Activated CD4-positive, alpha-beta T cell treated with anti-CD3 and anti-CD28 coated beads, Interleukin-2, Interleukin-4, amounts not matched to agents 100 ng/mL and 50 ng/mL, durations not matched to agents 16 hours and 8 hours (primary cell): ENCODE measurements around the gene GIMAP1.

Experiments used
- DNase-seq: peaks from one replicate; pipeline ENCODE4 v3.0.0-alpha.2; 2020; ENCODE audit warnings: low spot score

GIMAP1 gene

DNA sequence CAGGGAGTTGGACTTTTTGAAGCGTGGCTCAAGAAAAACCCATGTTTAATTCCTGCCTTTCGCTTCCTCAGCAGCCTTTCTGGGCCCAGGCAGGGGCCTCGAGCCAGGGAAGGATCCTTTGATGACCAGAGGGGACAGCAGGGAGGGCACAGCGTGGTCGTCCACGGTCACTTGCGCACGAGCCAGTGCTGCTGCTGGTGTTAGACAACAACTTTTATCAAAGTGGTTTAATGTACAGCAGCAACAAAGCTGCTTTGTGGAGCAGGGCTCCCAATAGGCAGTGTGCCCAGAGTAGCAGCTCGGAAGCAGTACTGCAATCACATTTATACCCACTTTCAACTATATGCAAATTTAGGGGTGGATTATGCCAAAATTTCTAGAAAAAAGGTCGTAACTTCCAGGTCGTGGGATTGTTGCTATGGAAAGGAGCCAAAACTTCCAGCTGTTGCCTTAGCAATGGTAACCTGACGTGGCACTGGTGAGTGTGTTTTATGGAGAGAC is 6.1 kb downstream of the GIMAP1 start:
- DNase-seq, result no peak

DNA sequence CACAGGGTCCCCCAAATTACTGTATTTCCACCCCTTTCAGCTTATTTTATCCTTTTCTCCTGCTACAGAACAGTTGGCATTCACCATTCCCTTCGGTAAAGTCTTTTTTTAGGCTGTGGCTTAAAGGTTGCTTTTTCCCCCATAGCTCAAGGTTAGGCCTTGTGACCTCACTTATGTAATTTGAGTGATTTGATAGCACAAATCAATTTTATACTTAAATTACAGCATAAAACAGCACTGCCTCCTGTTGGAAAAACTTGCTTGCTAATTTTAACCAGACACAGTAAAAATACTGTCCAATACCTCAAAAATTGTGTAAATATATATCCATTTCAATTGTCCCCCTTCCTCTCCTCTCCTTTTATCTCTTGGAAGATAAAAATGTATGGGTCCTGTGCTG is 7.1 kb downstream of the GIMAP1 start:
- DNase-seq, result no peak

DNA sequence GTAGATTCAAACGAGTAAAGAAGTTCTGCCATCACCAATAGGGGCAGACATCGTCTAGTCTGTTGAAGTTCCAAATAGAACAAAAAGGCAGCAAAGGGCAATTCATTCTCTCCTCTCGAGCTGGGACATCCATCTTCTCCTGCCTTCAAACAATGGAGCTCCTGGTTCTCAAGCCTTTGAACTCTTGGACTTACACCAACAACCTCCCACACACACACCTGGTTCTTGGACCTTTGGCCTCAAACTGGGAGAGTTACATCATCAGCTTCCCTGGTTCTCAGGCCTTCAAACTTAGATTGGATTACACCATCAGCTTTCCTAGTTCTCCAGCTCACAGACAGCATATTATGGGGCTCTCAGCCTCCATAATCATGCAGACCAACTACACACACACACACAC is 11.0 kb downstream of the GIMAP1 start:
- DNase-seq, result no peak

DNA sequence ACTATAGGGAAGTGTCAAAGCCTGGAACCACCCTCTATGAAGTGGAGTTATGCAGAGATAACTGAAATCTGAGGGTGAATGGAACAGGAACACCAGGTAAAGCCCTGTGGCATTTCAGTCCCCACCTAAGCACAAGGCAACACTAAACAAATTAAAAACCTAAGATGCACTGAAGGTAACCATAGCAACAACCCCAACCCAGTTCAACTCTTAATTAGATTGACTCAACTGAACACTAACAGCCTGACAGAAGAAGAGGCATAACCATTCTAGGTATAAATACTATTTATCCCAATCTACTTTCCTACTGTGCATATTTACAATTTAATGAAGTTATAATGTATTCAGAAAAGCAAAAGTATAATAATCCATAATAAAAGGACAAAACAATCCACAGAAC is 11.6 kb downstream of the GIMAP1 start:
- DNase-seq, result no peak

DNA sequence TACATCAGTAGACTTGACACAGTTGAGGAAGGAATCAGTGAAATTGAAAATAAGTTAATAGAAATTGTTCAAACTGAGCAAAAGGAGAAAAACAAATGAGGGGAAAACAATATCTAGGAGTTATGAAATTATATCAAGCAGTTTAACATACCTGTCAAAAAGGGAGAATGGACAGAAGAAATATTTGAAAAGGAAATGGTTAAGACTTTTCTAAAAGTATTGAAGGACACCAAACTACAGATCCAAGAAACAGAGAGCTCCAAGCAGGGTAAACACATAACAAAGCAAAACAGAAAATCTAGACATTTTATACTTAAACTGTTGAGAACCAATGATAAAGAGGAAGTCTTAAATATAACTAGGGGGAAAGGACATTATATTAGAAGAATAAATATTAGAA is 12.2 kb downstream of the GIMAP1 start:
- no peak for DNase-seq

DNA sequence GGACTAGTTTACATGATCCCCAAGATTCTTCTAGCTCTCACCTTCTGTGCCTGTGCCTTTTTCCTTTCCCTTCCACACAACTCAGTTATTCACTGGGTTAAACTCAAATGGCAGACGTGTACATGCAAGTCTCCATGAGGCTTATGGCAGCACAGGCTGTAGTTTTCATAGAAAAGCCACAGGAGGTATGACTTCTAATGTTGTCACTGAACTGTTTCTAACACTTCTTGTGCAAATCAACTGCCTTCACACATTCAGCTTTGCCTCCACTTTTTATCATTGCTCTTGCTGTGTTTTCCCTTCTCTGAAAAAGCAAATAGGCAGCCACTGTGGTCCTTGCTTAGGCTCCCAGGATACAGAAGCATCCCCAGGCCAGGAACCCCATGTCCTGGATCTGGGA is 15.5 kb downstream of the GIMAP1 start:
- DNase-seq, result no peak

DNA sequence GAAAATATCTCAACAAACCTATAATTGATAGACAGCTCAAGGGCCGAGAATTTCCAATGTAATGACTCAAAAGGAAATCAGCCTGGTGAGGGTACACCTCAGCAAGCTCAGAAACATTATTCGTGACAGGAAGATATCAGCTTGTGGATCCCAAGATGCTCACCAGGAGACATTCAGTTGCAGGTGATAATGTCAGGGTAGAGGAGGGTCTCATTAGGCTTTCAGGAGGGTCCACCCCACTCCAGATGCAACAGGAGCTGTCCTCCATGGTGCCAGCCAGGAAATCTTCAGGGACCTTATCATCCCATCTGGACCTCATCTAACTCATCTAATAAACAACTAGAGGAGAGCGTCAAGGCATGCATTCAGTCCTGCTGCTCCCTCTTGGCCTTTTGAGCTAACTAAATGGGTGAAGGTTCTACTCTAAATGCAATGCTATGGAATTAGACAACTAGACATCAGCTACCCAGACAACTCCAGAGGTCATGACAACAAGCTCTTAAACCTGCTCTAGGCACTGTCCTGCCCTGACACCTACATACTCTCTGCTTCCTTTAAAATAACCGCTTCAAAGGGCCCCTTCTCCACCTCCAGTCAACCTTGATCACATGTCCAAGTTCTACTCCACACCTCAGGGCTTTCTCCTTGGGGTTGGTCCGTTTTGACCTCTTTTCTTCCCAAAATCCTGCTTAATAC is 16.5 kb downstream of the GIMAP1 start:
- no peak for DNase-seq

DNA sequence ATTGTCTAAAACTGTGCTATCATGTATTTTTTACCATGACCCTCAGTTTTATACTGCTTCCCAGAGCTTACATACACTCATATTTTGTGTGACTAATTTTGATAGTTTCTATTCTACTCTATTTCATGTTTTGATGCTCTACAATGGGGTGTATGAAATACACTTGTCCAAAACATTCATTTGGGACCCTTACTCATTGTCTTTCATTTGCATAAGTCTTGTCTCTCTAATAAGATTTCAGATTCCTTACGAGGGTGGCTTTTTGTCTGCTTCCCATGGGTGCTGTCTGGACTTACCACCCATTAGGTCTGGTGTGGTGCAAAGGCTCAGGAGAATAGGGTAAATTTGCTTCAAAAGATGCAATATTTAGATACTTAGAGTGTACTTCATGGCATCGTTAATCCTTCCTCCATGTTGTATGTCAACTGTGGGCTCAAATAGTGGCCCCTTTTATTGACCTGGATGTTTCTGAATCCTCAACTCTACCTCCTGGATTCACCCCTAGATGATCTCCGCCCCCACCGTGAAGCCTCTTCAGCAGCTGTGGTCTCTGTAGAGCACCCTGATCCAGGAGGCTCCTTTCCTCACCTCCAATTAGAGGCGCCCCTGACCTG is 17.2 kb downstream of the GIMAP1 start:
- peak; percentile 58 for DNase-seq

DNA sequence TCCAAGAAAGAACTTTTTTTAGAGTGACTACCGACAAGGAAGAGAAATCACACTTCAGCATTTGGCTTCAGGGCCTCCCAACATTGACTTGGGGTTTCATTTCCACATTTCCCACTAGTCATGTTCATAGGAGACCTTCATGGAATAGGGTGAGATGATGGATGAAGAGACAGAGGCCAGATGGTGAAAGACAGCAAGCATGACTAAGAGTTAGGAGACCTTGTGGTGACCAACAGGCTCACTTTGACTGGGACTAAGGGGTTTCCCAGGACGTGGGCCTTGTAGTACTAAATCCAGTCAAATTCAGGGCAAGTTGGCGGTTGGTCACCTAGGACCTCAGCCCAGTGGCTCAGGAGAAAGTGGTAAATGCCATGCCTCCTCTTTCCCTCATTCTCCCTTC is 17.8 kb downstream of the GIMAP1 start:
- peak; percentile 68 for DNase-seq

DNA sequence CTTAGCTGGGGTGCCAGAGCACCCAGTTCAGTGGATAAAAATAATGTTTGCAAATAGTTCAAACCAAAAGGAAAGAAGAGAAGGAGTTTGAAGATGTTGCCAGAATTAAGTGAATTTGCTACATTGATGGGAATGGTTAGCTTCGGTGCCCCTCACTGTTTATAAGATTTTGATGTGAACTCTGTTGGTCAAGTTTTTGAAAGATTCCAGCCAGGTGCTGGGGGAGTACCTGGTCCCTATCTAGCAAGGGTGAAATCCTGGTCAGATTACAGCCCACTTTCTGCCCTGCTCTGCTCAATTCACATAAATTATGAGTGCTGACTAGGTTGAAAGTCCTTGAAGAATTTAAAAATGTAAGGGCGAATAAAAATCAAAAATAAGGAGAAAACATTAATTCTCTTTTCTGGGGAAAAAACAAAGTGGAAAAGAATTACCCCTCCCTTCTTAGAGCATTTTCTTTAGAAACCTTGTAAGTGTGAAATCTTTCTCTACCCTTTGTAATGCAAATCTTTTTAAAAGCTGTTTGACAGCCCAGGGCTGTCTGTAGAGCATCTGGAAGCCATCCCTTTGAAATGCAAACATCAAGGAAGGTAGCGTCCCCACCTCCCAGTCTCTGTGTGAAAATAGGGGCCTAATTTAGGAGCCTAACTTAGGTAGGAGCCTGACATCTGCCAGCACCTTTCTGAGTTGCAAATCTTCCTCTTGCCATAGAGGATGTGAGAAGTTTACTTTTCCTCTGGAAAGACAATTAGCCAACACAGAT is 19.4 kb downstream of the GIMAP1 start:
- DNase-seq, result no peak

DNA sequence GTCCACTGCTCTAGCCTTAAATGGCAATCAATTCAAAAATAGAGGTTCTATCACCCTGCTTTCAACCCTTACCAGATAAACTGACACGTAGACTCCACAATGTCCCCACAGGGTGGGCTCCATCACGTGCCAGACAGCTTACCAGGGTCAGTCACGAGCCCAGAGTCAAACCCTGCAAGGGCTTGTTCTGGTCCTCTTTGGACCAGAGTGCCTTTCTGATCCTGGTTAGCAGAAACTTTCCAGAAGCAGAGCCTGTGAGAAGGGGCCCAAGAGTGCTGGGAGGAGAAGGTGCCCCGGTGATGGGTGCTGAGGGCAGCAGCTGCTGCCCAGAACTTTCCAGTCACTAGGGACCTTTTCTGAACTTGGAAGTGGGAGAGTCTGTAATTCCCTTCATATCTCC is 20.5 kb downstream of the GIMAP1 start:
- DNase-seq, result no peak

DNA sequence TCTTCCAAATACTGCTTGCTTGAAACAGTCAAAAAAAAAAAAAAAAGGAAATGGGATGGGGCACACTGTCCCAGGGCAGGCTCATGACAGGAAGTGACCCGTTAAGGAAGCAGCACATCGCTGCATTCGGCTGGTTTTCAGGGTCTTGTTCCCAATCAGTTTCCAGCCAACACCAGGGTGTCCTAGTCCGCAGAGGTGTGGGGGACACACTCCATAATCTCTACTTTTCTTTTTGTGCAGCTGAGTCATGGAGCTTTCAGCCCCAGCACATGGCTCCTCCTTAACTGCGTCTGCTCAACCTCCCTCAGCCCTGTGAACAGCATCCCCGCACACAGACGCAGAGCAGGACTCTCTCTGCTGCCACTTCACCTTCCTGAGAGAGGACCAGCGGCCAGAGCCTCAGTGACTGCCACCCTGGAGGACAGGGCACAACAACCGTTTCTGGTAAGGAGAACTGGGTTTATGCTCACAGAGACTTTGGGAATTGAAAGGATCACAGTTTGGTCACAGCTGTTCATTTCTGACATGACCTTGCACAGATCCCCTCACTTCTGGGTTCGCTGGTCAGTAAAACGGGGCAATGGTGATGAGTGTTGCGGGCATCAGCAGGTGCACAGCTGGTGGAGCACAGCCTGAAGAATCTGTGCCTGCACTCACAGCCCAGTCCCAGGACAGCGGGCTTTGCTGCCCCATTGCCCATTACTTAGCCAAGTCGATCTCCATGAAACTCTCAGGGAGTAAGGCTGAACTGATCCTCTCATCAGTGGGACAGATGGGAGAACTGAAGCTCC is 21.0 kb downstream of the GIMAP1 start, which contains the start of gene GIMAP5:
Gene GIMAP5 (plus strand): TSS at position 154 of the 791 bp plus-strand sequence. CDS start 3,467 bp downstream, outside the sequence.
- DNase-seq, result no peak

DNA sequence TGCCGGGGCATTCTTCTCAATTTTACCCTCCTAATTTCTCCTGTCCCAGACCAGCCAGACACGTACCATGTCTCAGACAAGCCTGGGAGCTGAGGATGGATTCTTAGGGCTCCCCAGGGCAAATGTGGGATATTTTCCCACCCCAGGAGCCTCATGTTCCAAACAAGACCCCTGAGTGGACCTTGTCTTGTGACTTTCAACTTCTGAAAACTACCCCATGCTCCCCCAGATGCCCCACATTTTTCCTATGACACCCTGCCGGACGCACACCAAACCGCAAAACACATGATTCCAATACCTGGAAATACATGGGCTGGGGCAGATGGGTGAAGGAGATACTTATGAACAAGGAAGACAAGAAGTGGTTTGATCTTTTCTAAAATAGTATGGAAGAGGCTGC is 21.7 kb downstream of the GIMAP1 start:
- DNase-seq, result no peak

DNA sequence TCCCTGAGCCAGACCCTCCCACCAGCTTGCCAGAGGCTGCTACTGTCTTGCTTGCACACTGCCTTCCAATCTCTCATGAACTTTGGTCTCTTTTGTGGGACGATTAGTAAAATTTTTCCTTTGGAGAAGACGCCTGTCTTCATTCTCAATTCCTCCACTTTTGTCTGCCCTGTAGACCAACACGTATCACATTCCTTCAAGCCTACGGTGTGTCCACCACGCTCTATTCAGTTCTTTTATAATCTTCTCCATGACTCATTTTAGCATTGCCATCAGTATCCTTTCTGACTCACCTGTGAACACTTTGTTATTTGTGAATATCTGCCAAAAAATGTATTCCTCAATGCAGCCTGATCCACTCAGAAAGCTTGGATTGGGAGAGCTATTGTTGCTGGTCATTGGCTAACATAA is 22.2 kb downstream of the GIMAP1 start:
- DNase-seq, result no peak

DNA sequence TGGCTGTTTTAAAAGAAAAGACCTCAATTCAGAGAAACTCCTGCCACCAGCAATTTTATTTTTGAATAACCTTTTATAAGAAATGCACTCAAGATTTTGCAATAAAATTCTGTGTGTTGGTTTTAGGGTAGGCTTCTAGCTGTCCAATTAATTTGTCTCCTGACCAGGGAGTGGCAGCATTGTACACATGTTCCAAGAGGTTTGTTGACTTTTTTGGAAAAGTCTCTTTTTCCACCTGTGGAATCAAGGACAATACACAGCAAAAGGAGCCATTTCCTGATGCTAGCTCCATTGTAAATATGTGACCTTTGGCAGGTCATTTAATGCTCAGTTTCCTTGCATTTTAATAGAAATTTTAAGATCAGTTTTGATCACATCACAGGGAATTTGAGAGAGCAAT is 22.6 kb downstream of the GIMAP1 start:
- no peak for DNase-seq

DNA sequence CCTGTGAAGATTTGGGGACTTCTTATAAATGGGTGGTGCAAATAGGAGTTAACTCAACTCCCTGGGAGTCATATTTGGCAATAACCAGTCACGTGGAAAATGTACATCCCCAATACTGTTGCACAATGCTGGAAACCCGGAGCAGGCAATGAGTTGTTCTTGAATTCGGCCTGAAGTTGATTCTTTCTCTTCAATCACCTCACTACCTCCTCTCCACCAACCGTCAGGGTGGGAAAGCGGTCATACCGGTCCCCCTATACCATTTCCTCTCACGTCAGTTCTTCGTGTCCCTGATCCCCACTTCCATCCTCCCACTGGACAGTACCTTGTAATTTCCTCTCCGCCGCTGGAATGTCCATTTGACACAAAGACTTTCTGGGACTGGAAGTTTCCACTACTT is 23.6 kb downstream of the GIMAP1 start:
- DNase-seq, result no peak

DNA sequence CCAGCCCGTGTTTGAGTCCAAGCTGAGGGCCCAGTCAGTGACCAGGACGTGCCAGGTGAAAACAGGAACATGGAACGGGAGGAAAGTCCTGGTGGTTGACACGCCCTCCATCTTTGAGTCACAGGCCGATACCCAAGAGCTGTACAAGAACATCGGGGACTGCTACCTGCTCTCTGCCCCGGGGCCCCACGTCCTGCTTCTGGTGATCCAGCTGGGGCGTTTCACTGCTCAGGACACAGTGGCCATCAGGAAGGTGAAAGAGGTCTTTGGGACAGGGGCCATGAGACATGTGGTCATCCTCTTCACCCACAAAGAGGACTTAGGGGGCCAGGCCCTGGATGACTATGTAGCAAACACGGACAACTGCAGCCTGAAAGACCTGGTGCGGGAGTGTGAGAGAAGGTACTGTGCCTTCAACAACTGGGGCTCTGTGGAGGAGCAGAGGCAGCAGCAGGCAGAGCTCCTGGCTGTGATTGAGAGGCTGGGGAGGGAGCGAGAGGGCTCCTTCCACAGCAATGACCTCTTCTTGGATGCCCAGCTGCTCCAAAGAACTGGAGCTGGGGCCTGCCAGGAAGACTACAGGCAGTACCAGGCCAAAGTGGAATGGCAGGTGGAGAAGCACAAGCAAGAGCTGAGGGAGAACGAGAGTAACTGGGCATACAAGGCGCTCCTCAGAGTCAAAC is 26.0 kb downstream of the GIMAP1 start:
- no peak for DNase-seq

DNA sequence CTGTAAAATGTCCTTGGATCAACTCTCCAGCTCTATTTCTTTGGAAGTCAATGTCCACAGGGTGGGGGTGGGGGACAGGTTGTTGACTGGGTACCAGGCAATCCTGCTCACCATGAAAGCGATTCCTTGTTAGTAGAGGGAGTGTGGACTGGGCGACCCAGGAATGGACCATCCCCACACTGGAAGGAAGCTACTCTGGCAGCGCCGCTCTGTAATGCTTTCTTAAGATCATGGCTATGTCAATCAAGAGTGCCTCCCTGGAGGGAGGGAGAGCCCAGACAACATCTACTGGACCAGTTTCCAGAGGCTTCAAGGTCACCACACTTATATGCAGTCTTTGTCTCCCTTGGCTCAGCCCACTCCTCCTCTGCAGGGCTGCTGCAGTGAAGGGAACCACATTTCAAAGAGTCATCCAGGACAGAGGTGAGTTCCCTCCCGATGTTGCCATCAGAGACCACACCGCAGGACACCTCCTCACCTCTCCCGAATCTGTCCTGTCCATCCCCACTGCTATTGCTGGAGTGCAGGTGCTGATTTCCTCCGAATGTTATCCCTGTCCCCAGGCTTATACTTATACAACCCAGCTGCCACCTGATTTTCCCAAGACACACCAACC is 27.7 kb downstream of the GIMAP1 start:
- no peak for DNase-seq

DNA sequence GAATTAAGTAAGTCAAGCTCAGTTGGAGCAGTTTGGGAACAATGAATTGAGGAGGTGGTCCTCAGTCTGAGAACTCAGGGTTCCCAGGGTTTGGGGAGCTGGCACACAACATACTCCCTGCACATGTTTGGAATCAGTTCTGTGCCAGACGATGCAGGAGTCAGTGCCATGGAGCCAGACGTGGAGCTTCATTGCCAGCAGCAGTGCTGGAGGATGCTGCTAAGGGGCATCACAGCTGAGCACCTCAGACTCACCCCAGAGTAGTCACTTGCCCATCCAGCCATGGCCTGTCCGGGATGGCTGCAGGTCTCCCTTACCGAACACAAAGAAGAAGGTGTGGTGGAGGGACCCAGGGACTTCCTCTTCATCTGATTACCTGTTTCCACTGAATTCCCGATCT is 28.7 kb downstream of the GIMAP1 start:
- DNase-seq, result no peak

DNA sequence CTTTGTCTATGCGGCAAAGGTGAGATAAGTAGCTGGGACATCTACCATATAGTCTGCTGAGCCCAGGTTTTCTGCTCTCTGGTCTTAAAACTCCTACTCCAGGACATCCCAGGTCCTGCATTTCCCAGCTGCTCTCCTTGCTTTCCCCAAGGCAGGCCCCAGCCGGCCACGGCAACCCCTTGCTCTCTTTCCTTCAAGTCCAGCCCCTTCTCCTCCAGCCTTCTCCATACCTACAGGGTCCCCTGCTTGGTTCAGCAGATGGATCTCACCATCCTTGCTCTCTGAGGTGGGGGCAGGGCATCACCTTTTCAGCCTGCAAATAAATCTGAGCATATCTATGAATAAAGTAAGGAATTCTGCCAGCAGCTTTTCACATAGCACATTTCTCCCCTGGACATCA is 29.5 kb downstream of the GIMAP1 start:
- no peak for DNase-seq

DNA sequence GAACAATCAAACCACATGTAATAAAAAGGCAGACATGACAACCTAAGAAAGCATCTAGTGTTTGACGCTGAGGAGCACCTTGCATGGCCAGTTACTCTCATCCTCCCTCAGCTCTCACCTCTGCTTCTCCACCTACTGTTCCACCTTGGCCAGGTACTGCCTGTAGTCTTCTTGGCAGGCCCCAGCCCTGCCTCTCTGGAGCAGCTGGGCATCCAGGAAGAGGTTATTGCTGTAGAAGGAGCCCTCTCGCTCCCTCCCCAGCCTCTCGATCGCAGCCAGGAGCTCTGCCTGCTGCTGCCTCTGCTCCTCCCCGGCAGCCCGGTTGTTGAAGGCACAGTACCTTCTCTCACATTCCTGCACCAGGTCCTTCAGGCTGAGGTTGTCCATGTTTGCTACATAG is 30.5 kb downstream of the GIMAP1 start:
- DNase-seq, result no peak
